ENCODE results near the gene SSTR4. TPM values are rescaled to one million over a fixed set of nuclear protein-coding genes. Genes with fewer than 3 reads are reported as not detected.

The SSTR4 gene
- polyA plus RNA-seq, 2 of the 4 experiments (the other 2 are of a cell fraction), result 0.08 TPM; not detected in 1

DNA sequence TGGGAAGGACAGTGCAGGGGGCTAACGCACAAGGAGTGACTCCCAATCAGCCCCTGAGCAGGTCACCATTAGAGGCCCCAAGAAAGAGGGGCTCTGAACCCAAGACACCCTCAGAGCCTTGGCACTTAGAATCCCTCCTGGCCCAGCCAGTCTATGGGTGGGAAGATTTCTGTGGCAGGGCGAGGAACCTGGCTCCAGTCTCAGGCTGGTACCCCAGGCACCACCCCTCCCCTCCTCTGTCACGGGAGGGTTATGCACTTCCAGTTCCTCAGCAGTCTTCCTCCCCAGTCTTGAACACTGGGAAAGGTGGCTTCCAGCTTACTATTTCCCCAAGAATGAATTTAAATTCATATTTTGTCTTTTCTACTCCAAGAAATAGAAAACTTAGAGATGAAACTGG, 27.6 kb upstream of the SSTR4 start:
- FAIRE-seq (no peak), ATAC-seq (no peak), DNase-seq (ENCODE audit: low read depth in 1 of 2, low spot score in 1 of 2) (no peak)
- CTCF ChIA-PET, result interaction anchor here (1.0 to 1.4 kb wide), 6 partner anchors 10 to 316 kb away, joined by 3 to 5 read pairs (median 4); no protein-coding TSS in a partner anchor
- Histone ChIP-seq H3K9me3 (no peaks in the 10 kb centered on the region), H3K4me2 (no peak overlapping the region), H3K27ac (peak overlapping the region; percentile 49 to 61), H3K4me1 (peaks cover 41% of the 10 kb centered on the region), H3K4me3 (no peak overlapping the region)
- no peak for TF ChIP-seq HOXB13 (CRISPR knock-in tag; IDR thresholded peaks at IDR 0.05; ENCODE audit: low read depth)
- TF ChIP-seq, protein P1, sequence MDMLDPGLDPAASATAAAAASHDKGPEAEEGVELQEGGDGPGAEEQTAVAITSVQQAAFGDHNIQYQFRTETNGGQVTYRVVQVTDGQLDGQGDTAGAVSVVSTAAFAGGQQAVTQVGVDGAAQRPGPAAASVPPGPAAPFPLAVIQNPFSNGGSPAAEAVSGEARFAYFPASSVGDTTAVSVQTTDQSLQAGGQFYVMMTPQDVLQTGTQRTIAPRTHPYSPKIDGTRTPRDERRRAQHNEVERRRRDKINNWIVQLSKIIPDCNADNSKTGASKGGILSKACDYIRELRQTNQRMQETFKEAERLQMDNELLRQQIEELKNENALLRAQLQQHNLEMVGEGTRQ (IDR thresholded peaks at IDR 0.05), result no peak
- TF ChIP-seq, protein P2, sequence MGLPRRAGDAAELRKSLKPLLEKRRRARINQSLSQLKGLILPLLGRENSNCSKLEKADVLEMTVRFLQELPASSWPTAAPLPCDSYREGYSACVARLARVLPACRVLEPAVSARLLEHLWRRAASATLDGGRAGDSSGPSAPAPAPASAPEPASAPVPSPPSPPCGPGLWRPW (IDR thresholded peaks at IDR 0.05), result no peak
- no peak for TF ChIP-seq CBX8 (IDR thresholded peaks at IDR 0.05)
- TF ChIP-seq, protein P3, sequence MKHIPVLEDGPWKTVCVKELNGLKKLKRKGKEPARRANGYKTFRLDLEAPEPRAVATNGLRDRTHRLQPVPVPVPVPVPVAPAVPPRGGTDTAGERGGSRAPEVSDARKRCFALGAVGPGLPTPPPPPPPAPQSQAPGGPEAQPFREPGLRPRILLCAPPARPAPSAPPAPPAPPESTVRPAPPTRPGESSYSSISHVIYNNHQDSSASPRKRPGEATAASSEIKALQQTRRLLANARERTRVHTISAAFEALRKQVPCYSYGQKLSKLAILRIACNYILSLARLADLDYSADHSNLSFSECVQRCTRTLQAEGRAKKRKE (CRISPR knock-in tag; IDR thresholded peaks at IDR 0.05; ENCODE audit: low read depth), result no peak
- TF ChIP-seq, protein P4, sequence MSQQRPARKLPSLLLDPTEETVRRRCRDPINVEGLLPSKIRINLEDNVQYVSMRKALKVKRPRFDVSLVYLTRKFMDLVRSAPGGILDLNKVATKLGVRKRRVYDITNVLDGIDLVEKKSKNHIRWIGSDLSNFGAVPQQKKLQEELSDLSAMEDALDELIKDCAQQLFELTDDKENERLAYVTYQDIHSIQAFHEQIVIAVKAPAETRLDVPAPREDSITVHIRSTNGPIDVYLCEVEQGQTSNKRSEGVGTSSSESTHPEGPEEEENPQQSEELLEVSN (IDR thresholded peaks at IDR 0.05; ENCODE audit: borderline replicate concordance, low read depth), result no peak
- TF ChIP-seq RNF2 (IDR thresholded peaks at IDR 0.05; ENCODE audit: borderline replicate concordance, low read depth), result no peak
- no peak for TF ChIP-seq ZC3H11A (IDR thresholded peaks at IDR 0.05)
- TF ChIP-seq ESRRA (IDR thresholded peaks at IDR 0.05; ENCODE audit: borderline replicate concordance, low read length), result no peak
- TF ChIP-seq MAFK (IDR thresholded peaks at IDR 0.05; ENCODE audit: partially characterized antibody), result no peak
- WGBS (ENCODE audit: missing lambda C conversion rate), result 89% methylated on average over 3 of the region's 3 CpGs
- POLR2A ChIA-PET, result no interaction called here

DNA sequence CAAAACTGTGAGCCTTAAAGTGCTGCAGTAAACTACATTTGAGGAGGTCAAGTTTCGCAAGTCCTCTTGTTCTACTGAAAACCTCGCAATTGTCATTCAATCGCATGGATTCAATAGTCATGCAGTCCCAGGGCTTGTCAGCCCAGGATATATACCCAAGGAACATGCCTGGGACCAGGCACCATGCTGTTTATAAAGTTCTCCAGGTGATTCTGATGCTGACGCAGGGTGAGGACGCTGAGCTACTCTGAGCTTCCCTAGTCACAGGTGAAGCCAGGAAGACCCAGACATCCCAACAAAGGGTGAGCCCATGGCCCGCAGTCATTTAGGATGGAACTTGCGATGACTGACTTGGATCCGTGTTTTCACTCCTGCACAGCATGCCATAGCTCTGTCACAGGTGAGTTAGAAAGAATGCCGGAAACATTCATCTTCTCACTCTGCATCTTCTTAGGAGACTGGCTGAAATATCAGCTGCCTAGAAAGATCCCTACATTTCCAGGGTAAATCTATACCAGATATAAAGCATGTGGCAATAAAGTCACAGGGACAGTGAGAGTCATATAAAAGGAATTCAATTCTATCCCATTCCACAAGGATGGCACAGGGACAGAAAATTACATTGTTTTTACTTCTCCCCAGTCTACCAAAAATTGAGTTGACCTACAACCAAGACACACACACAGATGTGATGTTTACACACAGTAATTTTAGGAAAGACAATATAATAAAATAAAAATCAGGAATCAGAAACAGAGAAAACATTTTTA, 27.0 kb upstream of the SSTR4 start:
- TF ChIP-seq, protein P2 (IDR thresholded peaks at IDR 0.05), result no peak
- TF ChIP-seq NFE2L2 (conservative IDR thresholded peaks at IDR 0.05; ENCODE audit: low read length) (no peak), NPAS2 (CRISPR knock-in tag; IDR thresholded peaks at IDR 0.05; ENCODE audit: borderline replicate concordance) (no peak), ZFP36 (IDR thresholded peaks at IDR 0.05; ENCODE audit: borderline replicate concordance, partially characterized antibody) (no peak), GATA3 (IDR thresholded peaks at IDR 0.05; ENCODE audit: borderline replicate concordance) (no peak), POLR2A (IDR thresholded peaks at IDR 0.05; ENCODE audit: low read length) (no peak), KDM5A (IDR thresholded peaks at IDR 0.05) (no peak), MAZ (IDR thresholded peaks at IDR 0.05; ENCODE audit: borderline replicate concordance, low read depth, low read length) (no peak), EP300 (IDR thresholded peaks at IDR 0.05) (no peak), NR3C1 (IDR thresholded peaks at IDR 0.05) (no peak), ZSCAN20 (CRISPR knock-in tag; IDR thresholded peaks at IDR 0.05) (no peak), POLR2AphosphoS2 (conservative IDR thresholded peaks at IDR 0.05; ENCODE audit: low read length) (no peak), JUN (IDR thresholded peaks at IDR 0.05) (no peak), JUNB (IDR thresholded peaks at IDR 0.05) (no peak), CHD2 (IDR thresholded peaks at IDR 0.05; ENCODE audit: low read length, partially characterized antibody) (no peak), EHF (CRISPR knock-in tag; IDR thresholded peaks at IDR 0.05) (no peak), RNF2 (IDR thresholded peaks at IDR 0.05; ENCODE audit: borderline replicate concordance, low read depth) (no peak)
- TF ChIP-seq, protein P5, sequence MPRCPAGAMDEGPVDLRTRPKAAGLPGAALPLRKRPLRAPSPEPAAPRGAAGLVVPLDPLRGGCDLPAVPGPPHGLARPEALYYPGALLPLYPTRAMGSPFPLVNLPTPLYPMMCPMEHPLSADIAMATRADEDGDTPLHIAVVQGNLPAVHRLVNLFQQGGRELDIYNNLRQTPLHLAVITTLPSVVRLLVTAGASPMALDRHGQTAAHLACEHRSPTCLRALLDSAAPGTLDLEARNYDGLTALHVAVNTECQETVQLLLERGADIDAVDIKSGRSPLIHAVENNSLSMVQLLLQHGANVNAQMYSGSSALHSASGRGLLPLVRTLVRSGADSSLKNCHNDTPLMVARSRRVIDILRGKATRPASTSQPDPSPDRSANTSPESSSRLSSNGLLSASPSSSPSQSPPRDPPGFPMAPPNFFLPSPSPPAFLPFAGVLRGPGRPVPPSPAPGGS (IDR thresholded peaks at IDR 0.05), result no peak
- TF ChIP-seq, protein P6, sequence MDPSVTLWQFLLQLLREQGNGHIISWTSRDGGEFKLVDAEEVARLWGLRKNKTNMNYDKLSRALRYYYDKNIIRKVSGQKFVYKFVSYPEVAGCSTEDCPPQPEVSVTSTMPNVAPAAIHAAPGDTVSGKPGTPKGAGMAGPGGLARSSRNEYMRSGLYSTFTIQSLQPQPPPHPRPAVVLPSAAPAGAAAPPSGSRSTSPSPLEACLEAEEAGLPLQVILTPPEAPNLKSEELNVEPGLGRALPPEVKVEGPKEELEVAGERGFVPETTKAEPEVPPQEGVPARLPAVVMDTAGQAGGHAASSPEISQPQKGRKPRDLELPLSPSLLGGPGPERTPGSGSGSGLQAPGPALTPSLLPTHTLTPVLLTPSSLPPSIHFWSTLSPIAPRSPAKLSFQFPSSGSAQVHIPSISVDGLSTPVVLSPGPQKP (IDR thresholded peaks at IDR 0.05; ENCODE audit: low read depth, low read length), result no peak
- TF ChIP-seq, protein P7, sequence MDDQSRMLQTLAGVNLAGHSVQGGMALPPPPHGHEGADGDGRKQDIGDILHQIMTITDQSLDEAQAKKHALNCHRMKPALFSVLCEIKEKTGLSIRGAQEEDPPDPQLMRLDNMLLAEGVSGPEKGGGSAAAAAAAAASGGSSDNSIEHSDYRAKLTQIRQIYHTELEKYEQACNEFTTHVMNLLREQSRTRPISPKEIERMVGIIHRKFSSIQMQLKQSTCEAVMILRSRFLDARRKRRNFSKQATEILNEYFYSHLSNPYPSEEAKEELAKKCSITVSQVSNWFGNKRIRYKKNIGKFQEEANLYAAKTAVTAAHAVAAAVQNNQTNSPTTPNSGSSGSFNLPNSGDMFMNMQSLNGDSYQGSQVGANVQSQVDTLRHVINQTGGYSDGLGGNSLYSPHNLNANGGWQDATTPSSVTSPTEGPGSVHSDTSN (IDR thresholded peaks at IDR 0.05), result no peak
- Histone ChIP-seq H3K4me3 (no peak overlapping the region), H3K4me1 (peaks cover 47% of the 10 kb centered on the region), H3K27ac (peak overlapping the region; percentile 49 to 61), H3K9me3 (no peaks in the 10 kb centered on the region), H3K4me2 (peak overlapping the region; percentile 52)
- FAIRE-seq (no peak), ATAC-seq (no peak), DNase-seq (ENCODE audit: low read depth in 1 of 2, low spot score in 1 of 2) (no peak)
- ChIA-PET POLR2A (no interaction called here), CTCF (interaction anchor here (1.0 to 1.4 kb wide), 6 partner anchors 9 to 316 kb away, joined by 3 to 5 read pairs (median 4); no protein-coding TSS in a partner anchor)
- WGBS (ENCODE audit: missing lambda C conversion rate), result 96% methylated on average over 9 of the region's 9 CpGs
